Neural cell (in vitro differentiated cells): Measurements from ENCODE around the gene PLCD1.

Experiments used
- EP300 ChIP-seq: fragments of 450-650 bp; conservative IDR thresholded peaks from 2 replicates; pipeline ENCODE4 v1.6.1; 2014; ENCODE audit warnings: antibody characterized with exemption, mild to moderate bottlenecking, moderate library complexity; ENCODE audit not compliant: poor library complexity, severe bottlenecking
- TF ChIP-seq, protein P1 (sequence below): fragments of 450-650 bp; IDR thresholded peaks from 2 replicates; pipeline ENCODE4 v1.5.1; 2014; ENCODE audit warnings: antibody characterized with exemption, mild to moderate bottlenecking, moderate library complexity; ENCODE audit not compliant: poor library complexity, severe bottlenecking

DNA sequence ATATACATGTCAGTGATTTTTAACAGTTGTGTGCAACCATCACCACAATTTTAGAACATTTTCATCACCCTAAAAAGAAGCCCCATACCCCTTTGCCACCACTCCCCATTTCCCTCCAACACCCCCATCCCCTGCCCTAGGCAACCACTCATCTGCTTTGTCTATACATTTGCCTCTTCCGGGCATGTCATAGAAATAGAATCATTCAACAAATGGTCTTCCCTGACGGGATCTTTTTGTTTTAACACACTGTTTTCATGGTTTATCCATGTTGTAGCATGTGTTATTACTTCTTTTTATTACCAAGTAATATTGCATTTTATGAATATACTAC is 34.8 kb downstream of the PLCD1 start:
- TF ChIP-seq EP300, result no peak
- TF ChIP-seq, protein P1, sequence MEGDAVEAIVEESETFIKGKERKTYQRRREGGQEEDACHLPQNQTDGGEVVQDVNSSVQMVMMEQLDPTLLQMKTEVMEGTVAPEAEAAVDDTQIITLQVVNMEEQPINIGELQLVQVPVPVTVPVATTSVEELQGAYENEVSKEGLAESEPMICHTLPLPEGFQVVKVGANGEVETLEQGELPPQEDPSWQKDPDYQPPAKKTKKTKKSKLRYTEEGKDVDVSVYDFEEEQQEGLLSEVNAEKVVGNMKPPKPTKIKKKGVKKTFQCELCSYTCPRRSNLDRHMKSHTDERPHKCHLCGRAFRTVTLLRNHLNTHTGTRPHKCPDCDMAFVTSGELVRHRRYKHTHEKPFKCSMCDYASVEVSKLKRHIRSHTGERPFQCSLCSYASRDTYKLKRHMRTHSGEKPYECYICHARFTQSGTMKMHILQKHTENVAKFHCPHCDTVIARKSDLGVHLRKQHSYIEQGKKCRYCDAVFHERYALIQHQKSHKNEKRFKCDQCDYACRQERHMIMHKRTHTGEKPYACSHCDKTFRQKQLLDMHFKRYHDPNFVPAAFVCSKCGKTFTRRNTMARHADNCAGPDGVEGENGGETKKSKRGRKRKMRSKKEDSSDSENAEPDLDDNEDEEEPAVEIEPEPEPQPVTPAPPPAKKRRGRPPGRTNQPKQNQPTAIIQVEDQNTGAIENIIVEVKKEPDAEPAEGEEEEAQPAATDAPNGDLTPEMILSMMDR, result no peak
